CD14-positive monocyte (primary cell): ENCODE measurements around the gene NAGPA. TPM values are rescaled to one million over a fixed set of nuclear protein-coding genes. Genes with fewer than 3 reads are reported as not detected.

Experiments used
- DNase-seq, 3 donors: peaks; one replicate each; pipeline ENCODE4 v3.0.0-alpha.2; 2011 to 2022
- H2AFZ ChIP-seq: 2 replicates; pipeline ENCODE4 v1.6.0; 2012; ENCODE audit warnings: mild to moderate bottlenecking, low read depth, low read length, inconsistent platforms; ENCODE audit not compliant: insufficient read depth, poor library complexity, severe bottlenecking
- H3K27ac ChIP-seq, 2 donors: 1 replicate in 1 of 2; 2 replicates in 1 of 2; pipeline ENCODE4 v1.5.1; 2012 to 2013; ENCODE audit warnings: low read length in 2 of 2, control low read depth in 1 of 2, inconsistent platforms in 1 of 2, low read depth in 1 of 2, mild to moderate bottlenecking in 1 of 2
- H3K27me3 ChIP-seq, 2 donors: one replicate each; pipeline versions ENCODE4 v1.6.0 to v1.6.1; 2011 to 2013; ENCODE audit warnings: low read length in 2 of 2; ENCODE audit not compliant: control insufficient read depth in 2 of 2, insufficient read depth in 2 of 2
- H3K36me3 ChIP-seq, 2 donors: replicated peaks in 1 of 2; 1 replicate in 1 of 2; 2 replicates in 1 of 2; pipeline versions ENCODE4 v1.5.1 to v1.6.1; 2012 to 2013; ENCODE audit warnings: low read length in 2 of 2, control low read depth in 1 of 2, inconsistent platforms in 1 of 2, mild to moderate bottlenecking in 1 of 2; ENCODE audit not compliant: insufficient read depth in 2 of 2, control insufficient read depth in 1 of 2
- H3K4me1 ChIP-seq, 2 donors: 1 replicate in 1 of 2; 2 replicates in 1 of 2; pipeline versions ENCODE4 v1.5.1 to v1.6.1; 2012 to 2013; ENCODE audit warnings: low read length in 2 of 2, control low read depth in 1 of 2, inconsistent platforms in 1 of 2, mild to moderate bottlenecking in 1 of 2, moderate library complexity in 1 of 2; ENCODE audit not compliant: insufficient read depth in 2 of 2, control insufficient read depth in 1 of 2
- H3K4me2 ChIP-seq: replicated peaks from 2 replicates; pipeline ENCODE3; 2012; ENCODE audit warnings: low read length, moderate library complexity, mild to moderate bottlenecking; ENCODE audit not compliant: poor library complexity, severe bottlenecking; ENCODE audit errors: extremely low read depth
- H3K4me3 ChIP-seq, 3 experiments: fragments of 200-600 bp in 1 of 3; sonication (generic) in 1 of 3; replicated peaks in 1 of 3; 1 replicate in 2 of 3; 2 replicates in 1 of 3; pipeline ENCODE4 v1.5.1; 2011 to 2013; ENCODE audit warnings: low read length in 3 of 3, mild to moderate bottlenecking in 3 of 3, control low read depth in 2 of 3, low read depth in 2 of 3, inconsistent platforms in 1 of 3, moderate library complexity in 1 of 3
- H3K79me2 ChIP-seq: 2 replicates; pipeline ENCODE4 v1.6.0; 2012; ENCODE audit warnings: mild to moderate bottlenecking, control low read depth, inconsistent platforms, low read length, moderate library complexity; ENCODE audit not compliant: insufficient read depth
- H3K9ac ChIP-seq: 2 replicates; pipeline ENCODE4 v1.6.0; 2017; ENCODE audit warnings: low read length, mild to moderate bottlenecking; ENCODE audit not compliant: insufficient read depth, poor library complexity, severe bottlenecking
- H3K9me3 ChIP-seq, 2 donors: replicated peaks in 1 of 2; 1 replicate in 1 of 2; 2 replicates in 1 of 2; pipeline versions ENCODE4 v1.5.1 to v1.6.1; 2012 to 2013; ENCODE audit warnings: low read length in 2 of 2, control low read depth in 1 of 2; ENCODE audit not compliant: control insufficient read depth in 1 of 2, insufficient read depth in 1 of 2
- H4K20me1 ChIP-seq: 2 replicates; pipeline ENCODE4 v1.6.0; 2012; ENCODE audit warnings: mild to moderate bottlenecking, low read length, control low read depth, moderate library complexity; ENCODE audit not compliant: insufficient read depth
- H3K27ac Mint-ChIP-seq, 7 donors: one replicate each; pipeline ENCODE4 v1.8.0; 2020; ENCODE audit warnings: mild to moderate bottlenecking in 7 of 7, mixed read lengths in 7 of 7, moderate library complexity in 6 of 7, inconsistent platforms in 2 of 7
- H3K27me3 Mint-ChIP-seq, 3 donors: one replicate each; pipeline ENCODE4 v1.8.0; 2021 to 2022; ENCODE audit warnings: low read depth in 3 of 3, mild to moderate bottlenecking in 3 of 3, mixed read lengths in 3 of 3, moderate library complexity in 3 of 3, inconsistent platforms in 1 of 3
- H3K36me3 Mint-ChIP-seq, 2 donors: one replicate each; pipeline ENCODE4 v1.8.0; 2020; ENCODE audit warnings: mixed read lengths in 2 of 2, inconsistent platforms in 1 of 2, mild to moderate bottlenecking in 1 of 2
- H3K4me1 Mint-ChIP-seq: one replicate; pipeline ENCODE4 v1.8.0; 2020; ENCODE audit warnings: mild to moderate bottlenecking, mixed read lengths
- H3K4me3 Mint-ChIP-seq, 2 donors: one replicate each; pipeline ENCODE4 v1.8.0; 2020; ENCODE audit warnings: mild to moderate bottlenecking in 2 of 2, mixed read lengths in 2 of 2, moderate library complexity in 1 of 2
- H3K9me3 Mint-ChIP-seq, 7 donors: one replicate each; pipeline ENCODE4 v1.8.0; 2020 to 2022; ENCODE audit warnings: mixed read lengths in 7 of 7, mild to moderate bottlenecking in 6 of 7, moderate library complexity in 6 of 7, inconsistent platforms in 2 of 7
- WGBS: methylation state at CpG from one replicate; pipeline ENCODE4 v1.1.5; 2013; ENCODE audit warnings: missing lambda C conversion rate; ENCODE audit not compliant: insufficient coverage; 5-methylcytosine and 5-hydroxymethylcytosine counted together
- intact Hi-C, 2 donors: fragments of 100-400 bp; cut with micrococcal nuclease; formaldehyde crosslinking; loops; one replicate each; pipeline versions ENCODE4 v1.15.0 to v1.15.1; 2023
- polyA plus RNA-seq, 3 donors: library from polyadenylated mRNA; depleted of rRNA in 1 of 3; unstranded in 2 of 3; stranded (reverse) in 1 of 3; fragments of 300-500 nt in 2 of 3; fragments of >200 nt in 1 of 3; fragmentation: Illumina TruSeq in 2 of 3; gene quantifications; 1 replicate in 2 of 3; 2 replicates in 1 of 3; pipeline ENCODE4 v1.2.3, GENCODE V29; 2012 to 2021
- TF ChIP-seq, protein P1 (sequence below): fragments of 200-600 bp; IDR thresholded peaks from one replicate; pipeline ENCODE4 v1.8.0; 2022; ENCODE audit warnings: antibody characterized with exemption, mild to moderate bottlenecking

NAGPA gene
- polyA plus RNA-seq, 3 donors, result 44.1 to 51.5 (median 44.9) TPM

DNA sequence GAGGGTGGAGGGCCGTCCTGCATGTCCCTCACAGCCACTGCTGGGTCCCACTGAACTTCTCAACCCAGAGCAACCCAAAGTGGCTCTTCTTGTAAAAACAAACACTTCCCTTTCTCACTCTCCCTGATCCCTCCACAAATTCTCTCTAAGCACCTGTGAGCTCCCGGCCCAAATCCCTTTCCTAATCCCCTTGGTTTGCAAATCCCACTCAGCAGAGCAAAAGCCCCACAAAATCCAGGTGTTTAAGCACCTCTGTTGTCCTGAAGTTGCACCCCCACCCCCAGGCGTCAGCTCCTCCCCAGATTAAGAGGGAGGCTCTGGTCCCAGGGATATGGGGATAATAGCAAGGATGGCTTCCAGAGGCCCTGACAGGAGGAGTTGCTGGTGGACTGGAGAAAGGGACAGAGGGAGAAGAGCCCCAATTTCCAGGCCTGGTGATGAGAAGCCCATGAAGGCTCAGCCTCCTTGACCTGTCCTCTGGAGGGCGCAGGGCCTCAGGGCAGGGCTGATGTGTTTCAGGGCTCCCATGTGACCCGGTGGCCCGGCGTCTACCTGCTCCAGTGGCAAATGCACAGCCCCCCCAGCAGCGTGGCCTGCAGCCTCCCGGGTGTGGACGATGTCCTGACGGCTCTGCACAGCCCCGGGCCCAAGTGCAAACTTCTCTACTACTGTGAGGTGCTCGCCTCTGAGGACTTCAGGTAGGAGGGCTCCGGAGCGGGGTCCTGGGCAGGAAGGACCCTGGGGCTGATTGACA is 23.0 kb downstream of the NAGPA start:
- H3K4me3 Mint-ChIP-seq, result no peak overlapping the region
- H3K4me1 Mint-ChIP-seq, result no peaks in the 10 kb centered on the region
- DNase-seq, result no peak
- Histone ChIP-seq H3K27ac (no peak overlapping the region), H3K4me2 (no peak overlapping the region), H3K36me3 (no peaks in the 10 kb centered on the region), H3K9me3 (no peaks in the 10 kb centered on the region), H3K9ac (no peak overlapping the region), H3K79me2 (no peaks in the 10 kb centered on the region), H3K4me1 (no peaks in the 10 kb centered on the region), H3K4me3 (no peak overlapping the region), H4K20me1 (no peaks in the 10 kb centered on the region), H3K27me3 (no peaks in the 10 kb centered on the region), H2AFZ (no peak overlapping the region)
- no peaks in the 10 kb centered on the region for H3K9me3 Mint-ChIP-seq
- H3K36me3 Mint-ChIP-seq, result no peaks in the 10 kb centered on the region
- H3K27ac Mint-ChIP-seq, result no peak overlapping the region
- intact Hi-C loops, result no loop called here
- peaks cover 2 to 20% (median 6%) of the 10 kb centered on the region in 3 donors for H3K27me3 Mint-ChIP-seq
- TF ChIP-seq, protein P1, sequence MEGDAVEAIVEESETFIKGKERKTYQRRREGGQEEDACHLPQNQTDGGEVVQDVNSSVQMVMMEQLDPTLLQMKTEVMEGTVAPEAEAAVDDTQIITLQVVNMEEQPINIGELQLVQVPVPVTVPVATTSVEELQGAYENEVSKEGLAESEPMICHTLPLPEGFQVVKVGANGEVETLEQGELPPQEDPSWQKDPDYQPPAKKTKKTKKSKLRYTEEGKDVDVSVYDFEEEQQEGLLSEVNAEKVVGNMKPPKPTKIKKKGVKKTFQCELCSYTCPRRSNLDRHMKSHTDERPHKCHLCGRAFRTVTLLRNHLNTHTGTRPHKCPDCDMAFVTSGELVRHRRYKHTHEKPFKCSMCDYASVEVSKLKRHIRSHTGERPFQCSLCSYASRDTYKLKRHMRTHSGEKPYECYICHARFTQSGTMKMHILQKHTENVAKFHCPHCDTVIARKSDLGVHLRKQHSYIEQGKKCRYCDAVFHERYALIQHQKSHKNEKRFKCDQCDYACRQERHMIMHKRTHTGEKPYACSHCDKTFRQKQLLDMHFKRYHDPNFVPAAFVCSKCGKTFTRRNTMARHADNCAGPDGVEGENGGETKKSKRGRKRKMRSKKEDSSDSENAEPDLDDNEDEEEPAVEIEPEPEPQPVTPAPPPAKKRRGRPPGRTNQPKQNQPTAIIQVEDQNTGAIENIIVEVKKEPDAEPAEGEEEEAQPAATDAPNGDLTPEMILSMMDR, result no peak
- WGBS, result 53% methylated on average over 13 of the region's 15 CpGs

DNA sequence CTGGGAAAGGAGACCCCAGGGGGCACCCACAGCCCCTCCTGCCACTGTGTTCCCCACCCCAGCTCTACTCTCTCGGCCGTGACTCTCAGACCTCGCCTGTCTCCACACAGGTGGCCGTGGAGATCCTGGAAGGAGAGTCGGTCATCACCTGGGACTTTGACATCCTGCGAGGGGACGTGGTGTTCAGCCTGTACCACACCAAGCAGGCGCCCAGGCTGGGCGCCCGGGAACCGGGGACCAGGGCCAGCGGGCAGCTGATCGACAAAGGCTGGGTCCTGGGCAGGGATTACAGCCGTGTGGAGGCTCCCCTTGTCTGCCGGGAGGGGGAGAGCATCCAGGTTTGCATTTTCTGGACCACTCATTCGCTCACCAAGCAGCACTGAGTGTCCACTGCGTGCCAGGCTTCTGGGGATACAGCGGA is 25.4 kb downstream of the NAGPA start:
- DNase-seq, result no peak
- Mint-ChIP-seq H3K4me3 (peak overlapping the region in 1 of 2 donors; percentile 42), H3K9me3 (no peaks in the 10 kb centered on the region), H3K27ac (no peak overlapping the region), H3K4me1 (no peaks in the 10 kb centered on the region), H3K27me3 (peaks cover 2 to 18% (median 6%) of the 10 kb centered on the region in 3 donors), H3K36me3 (no peaks in the 10 kb centered on the region)
- Histone ChIP-seq H4K20me1 (no peaks in the 10 kb centered on the region), H3K9ac (no peak overlapping the region), H3K27ac (no peak overlapping the region), H3K4me3 (no peak overlapping the region), H3K4me2 (no peak overlapping the region), H3K4me1 (no peaks in the 10 kb centered on the region), H3K79me2 (no peaks in the 10 kb centered on the region), H3K9me3 (no peaks in the 10 kb centered on the region), H2AFZ (no peak overlapping the region), H3K27me3 (no peaks in the 10 kb centered on the region), H3K36me3 (no peaks in the 10 kb centered on the region)
- TF ChIP-seq, protein P1, result no peak
- WGBS, result 89% methylated on average over 16 of the region's 18 CpGs
- intact Hi-C loops, result no loop called here
